D341Med (cell line): ENCODE data around the gene TNS4.

ENCODE experiments used
- DNase-seq: peaks from one replicate; pipeline ENCODE4 v3.0.0; 2012; ENCODE audit warnings: low spot score

Gene TNS4

DNA sequence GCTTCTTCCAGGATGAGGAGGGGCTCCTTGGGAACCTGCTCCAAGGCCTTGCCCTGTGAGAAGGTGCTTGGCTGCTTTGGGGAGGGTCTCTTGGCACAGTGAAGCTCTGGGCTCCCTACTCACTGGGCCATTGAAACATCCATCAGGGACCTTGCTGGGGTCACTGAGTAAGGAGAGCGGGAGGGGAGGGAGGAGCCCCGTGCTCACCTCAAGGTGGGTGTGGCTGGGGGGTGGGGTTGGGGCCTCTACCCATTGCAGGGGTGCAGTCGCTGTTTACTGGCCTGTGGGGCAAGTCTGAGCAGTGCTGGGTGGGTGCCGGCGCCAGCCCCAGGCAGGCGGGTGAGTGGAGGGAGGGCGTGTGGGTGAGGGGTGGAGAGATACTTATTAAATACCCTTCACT lies 9.9 kb downstream of the TNS4 start:
- DNase-seq, result no peak

GRCh38 chr17:40490982-40491381 lies 10.4 kb downstream of the TNS4 start:
- no peak for DNase-seq

GRCh38 chr17:40490289-40490853 lies 11.1 kb downstream of the TNS4 start:
- no peak for DNase-seq

DNA sequence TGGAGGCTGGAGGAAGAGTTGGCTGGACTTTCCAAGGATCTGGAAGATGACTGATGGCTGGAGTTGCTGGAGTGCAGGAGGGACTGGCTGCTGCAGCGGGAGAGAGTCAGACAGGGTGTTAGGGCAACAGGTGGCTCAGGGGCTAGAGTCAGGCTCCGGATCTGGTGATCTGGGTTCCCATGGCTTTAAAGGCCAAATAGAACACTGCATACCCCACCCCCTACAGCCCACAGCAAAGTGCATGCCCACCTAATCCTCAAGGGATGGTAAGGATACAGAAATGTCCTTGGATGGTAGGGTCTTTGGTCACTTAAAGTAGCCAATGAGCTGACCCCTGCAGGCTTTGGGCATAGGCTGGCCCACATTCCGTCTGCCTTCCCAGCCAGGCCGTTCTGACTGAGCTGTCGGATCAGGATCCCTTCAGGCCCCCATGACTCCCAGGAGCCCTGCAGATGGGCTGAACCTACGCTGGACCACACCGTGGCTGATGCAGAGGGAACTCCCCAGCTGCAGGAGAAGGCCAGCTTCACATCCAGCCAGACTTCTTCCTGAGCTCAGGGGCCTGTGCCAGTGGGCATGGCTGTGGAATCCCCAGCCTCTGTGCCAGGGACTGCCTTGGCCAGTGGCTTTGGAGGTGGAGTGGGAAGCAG lies 13.9 kb downstream of the TNS4 start:
- DNase-seq, result no peak

- DNase-seq, result no peak
Observed at GRCh38 chr17:40486522-40487370, 14.7 kb downstream of the TNS4 start.

DNA sequence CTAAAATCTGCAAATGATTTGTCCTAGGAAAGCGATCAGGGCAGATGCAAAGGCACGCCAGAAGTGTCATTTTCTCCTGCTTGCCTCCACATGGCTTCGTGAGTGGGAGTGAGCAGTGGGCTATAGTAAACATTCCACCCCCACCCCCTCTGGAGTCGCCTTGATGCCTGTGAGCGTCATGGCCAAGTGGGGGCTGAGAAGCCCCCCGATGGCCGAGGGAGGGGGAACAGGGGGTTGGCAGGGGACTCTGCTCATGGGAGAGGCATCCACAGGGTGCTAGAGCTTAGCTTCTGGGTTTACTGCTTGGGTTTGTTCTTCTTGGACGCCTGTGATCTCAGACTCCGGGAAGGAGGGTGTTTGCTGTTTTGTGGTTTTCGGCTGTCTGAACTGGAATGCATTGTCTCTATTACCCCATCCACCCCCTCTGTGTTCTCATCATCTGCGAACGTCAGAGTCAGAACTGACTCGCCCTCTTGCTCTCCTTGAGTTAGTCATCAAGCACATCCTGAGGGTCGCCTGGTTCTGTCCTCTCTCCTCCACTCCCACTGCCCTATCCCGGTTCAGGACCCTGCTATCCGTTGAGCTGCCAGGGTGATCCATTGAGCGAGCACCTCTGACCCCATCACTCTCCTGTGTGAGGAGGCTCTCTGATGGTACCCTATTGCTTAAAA lies 15.4 kb downstream of the TNS4 start:
- no peak for DNase-seq

GRCh38 chr17:40484973-40485530 lies 16.4 kb downstream of the TNS4 start:
- no peak for DNase-seq

DNA sequence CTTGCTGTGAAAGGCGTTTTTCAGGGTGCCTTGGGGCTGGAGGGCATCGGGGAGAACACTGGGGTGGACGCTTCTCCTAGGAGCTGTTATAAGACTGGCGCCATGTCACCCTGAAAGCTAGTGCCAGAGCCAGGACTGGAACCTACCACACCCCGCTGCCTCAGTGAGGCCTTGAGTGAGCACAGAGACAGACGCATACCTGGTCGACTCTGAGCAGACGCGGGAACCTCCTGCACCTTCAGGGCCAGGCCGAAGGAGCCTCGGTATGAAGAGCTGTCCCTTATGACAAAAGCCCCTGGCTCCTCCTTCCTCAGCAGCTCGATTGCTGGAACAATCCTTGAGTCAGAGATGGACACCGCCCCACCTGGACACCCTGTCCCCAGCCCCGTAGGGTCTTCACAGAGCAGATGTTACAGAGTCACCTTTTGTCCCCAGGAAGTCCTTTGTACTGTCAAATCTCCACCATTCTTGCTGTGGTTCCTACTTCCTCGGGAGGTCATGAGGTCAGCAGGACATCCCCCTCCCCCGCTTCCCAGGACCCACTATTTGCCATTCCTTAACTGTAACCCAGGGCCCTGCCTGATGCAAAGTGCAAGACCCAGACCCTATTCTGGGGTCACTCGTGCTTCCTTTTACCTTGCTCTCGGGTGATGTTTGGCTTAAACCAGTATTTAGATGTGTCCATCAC lies 17.0 kb downstream of the TNS4 start:
- no peak for DNase-seq

- DNase-seq, result no peak
Observed at GRCh38 chr17:40483679-40484078, 17.7 kb downstream of the TNS4 start.

DNA sequence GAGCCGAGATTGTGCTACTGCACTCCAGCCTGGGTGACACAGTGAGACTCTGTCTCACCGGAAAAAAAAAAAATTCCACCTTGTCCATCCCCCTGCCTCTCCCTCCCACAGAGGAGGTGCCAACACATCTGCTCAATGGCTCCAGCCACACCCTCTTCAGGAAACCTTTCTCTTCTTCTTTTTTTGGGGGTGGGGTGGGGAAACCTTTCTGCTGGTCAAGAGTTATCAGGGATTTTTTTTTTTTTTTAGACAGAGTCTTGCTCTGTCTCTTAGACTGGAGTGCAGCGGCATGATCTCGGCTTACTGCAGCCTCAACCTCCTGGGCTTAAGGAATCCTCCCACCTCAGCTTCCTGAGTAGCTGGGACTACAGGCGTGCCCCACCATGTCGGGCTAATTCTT lies 18.7 kb downstream of the TNS4 start:
- no peak for DNase-seq

- DNase-seq, result no peak
Observed at GRCh38 chr17:40481106-40481505, 20.3 kb downstream of the TNS4 start.

- DNase-seq, result no peak
Observed at GRCh38 chr17:40480501-40481003, 20.9 kb downstream of the TNS4 start.

- no peak for DNase-seq
Observed at GRCh38 chr17:40479754-40480480, 21.5 kb downstream of the TNS4 start.

- DNase-seq, result no peak
Observed at GRCh38 chr17:40478486-40478885, 22.9 kb downstream of the TNS4 start.

DNA sequence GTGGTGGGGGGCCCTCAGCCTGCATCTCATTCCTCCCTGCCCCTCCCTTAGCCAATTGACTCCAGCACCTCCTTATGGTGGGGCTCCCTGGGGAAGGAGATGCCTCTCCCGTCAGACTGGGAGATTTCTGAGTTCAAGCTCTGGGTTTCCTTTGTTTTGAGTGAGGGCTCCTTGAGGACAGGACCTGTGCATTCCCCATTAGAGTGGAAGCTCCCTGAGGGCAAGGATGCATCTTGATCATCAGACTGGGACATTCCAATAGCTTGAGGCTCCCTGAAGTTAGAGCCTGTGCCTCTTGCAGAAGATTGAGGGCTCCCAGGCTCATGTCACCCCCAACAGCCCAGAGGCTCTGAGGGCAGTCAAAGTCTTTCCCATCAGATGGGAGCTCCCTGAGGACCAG lies 23.6 kb downstream of the TNS4 start:
- no peak for DNase-seq

GRCh38 chr17:40475234-40475908 lies 26.1 kb downstream of the TNS4 start:
- no peak for DNase-seq

- DNase-seq, result no peak
Observed at GRCh38 chr17:40474419-40475002, 26.9 kb downstream of the TNS4 start.

GRCh38 chr17:40473573-40474365 lies 27.7 kb downstream of the TNS4 start:
- DNase-seq, result no peak
